Activated CD4-positive, alpha-beta T cell treated with anti-CD3 and anti-CD28 coated beads for 36 hours (primary cell): Measurements from ENCODE around the gene VCX2. TPM values are rescaled to one million over a fixed set of nuclear protein-coding genes. Genes with fewer than 3 reads are reported as not detected.
"Not testable (repeated sequence)": the region's sequence is repeated elsewhere in the genome, so short reads cannot be mapped to it uniquely, and the experiment has no call there.

Experiments
- ATAC-seq: fragments of 200-7000 bp; cut with Tn5 transposase; one replicate; pipeline ENCODE4 v1.10.0; 2021; ENCODE audit warnings: mild to moderate bottlenecking, moderate library complexity
- CTCF ChIA-PET: fragments of 350-600 bp; sonication (Branson Sonifier 250); formaldehyde crosslinking; loops from one replicate; lab custom pipeline; 2021; ENCODE audit warnings: antibody characterized with exemption; lab: Charles Lee
- POLR2A ChIA-PET: fragments of 350-600 bp; sonication (Branson Sonifier 250); formaldehyde crosslinking; loops from one replicate; lab custom pipeline; 2021; ENCODE audit warnings: antibody characterized with exemption, inconsistent platforms; lab: Charles Lee
- DNase-seq: peaks from one replicate; pipeline ENCODE4 v3.0.0-alpha.2; 2020
- H3K27ac Mint-ChIP-seq: one replicate; pipeline ENCODE4 v1.8.0; 2021; ENCODE audit warnings: mixed read lengths
- H3K27me3 Mint-ChIP-seq: one replicate; pipeline ENCODE4 v1.8.0; 2021; ENCODE audit warnings: mixed read lengths
- H3K36me3 Mint-ChIP-seq: one replicate; pipeline ENCODE4 v1.8.0; 2021; ENCODE audit warnings: low read depth, mixed read lengths
- H3K4me1 Mint-ChIP-seq: one replicate; pipeline ENCODE4 v1.8.0; 2021; ENCODE audit warnings: mixed read lengths
- H3K4me3 Mint-ChIP-seq: one replicate; pipeline ENCODE4 v1.8.0; 2021; ENCODE audit warnings: mild to moderate bottlenecking, moderate library complexity, mixed read lengths
- H3K9me3 Mint-ChIP-seq: one replicate; pipeline ENCODE4 v1.8.0; 2021; ENCODE audit warnings: low read depth, mixed read lengths
- intact Hi-C, 2 experiments: fragments of 100-400 bp; cut with DNase I in 1 of 2; cut with micrococcal nuclease in 1 of 2; formaldehyde crosslinking; loops; one replicate each; pipeline versions ENCODE4 v1.14.2 to v1.15.1; 2022 to 2024; cut with DNase I, micrococcal nuclease
- total RNA-seq, 2 experiments: library from RNA; stranded (reverse); gene quantifications; one replicate each; pipeline ENCODE4 v1.2.3, GENCODE V29; 2021

VCX2 gene
- total RNA-seq, 2 experiments from 2014 or later: not detected

DNA sequence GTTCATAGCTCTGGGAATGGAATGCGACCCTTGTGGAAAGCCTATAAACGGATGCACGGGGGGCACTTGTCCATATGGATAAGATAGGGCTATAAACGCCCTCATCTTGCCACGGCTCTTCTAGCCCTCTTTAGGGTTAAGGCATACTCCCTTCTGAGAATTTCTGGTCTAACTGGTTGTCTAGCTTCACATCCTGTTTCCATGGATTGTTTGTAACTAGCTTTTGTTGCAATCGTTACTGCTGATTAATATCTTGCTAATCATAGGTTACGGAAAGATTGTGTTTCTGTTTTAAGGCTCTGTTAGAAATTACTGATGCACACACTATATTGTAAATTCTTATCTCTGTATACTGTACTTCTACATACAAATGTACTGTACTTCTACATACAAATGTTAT is 17.1 kb downstream of the VCX2 start:
- CTCF ChIA-PET, H3K27ac Mint-ChIP-seq, DNase-seq, H3K4me3 Mint-ChIP-seq, H3K27me3 Mint-ChIP-seq, H3K36me3 Mint-ChIP-seq, POLR2A ChIA-PET, H3K4me1 Mint-ChIP-seq, intact Hi-C loops, ATAC-seq: not testable (repeated sequence)
- peaks cover 16% of the 10 kb centered on the region for H3K9me3 Mint-ChIP-seq

DNA sequence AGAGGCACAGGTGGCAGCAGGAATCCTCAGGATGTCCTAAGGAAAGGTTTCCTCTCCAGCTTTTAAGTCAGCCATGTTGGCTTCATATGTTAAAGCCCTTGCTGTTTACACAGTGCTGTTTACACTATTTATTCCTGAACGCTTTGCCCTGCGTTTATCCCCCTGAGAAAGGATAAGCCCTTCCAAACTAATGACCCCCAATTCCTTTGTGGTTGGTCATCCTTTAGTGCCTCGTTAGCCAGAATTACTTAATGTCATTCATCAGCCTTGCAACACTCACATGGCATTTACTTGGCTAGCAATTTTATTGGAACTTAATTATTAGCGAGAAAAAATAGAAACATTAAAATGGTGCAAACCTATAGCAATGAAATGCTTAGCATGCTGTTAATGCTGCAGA is 23.8 kb downstream of the VCX2 start:
- H3K36me3 Mint-ChIP-seq: no peaks in the 10 kb centered on the region
- intact Hi-C loops: no loop called here
- POLR2A ChIA-PET: no interaction called here
- CTCF ChIA-PET: no interaction called here
- ATAC-seq (no peak), DNase-seq (no peak)
- H3K4me3 Mint-ChIP-seq: no peak overlapping the region
- no peaks in the 10 kb centered on the region for H3K4me1 Mint-ChIP-seq
- no peaks in the 10 kb centered on the region for H3K27me3 Mint-ChIP-seq
- peaks cover 19% of the 10 kb centered on the region for H3K9me3 Mint-ChIP-seq
- H3K27ac Mint-ChIP-seq: no peak overlapping the region

DNA sequence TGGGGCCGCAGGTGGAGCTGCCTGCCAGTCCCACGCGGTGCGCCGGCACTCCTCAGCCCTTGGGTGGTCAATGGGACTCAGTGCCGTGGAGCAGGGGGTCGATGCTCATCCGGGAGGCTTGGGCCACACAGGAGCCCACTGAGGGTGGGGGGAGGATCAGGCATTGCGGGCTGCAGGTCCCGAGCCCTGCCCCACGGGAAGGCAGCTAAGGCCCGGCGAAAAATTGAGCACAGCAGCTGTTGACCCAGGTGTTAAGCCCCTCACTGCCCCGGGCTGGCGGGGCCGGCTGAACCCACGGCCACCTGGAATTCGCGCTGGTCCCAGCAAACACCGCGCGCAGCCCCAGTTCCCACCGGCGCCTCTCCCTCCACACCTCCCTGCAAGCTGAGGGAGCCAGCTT is 26.1 kb downstream of the VCX2 start:
- POLR2A ChIA-PET: no interaction called here
- Mint-ChIP-seq H3K4me1 (no peaks in the 10 kb centered on the region), H3K27ac (no peak overlapping the region), H3K4me3 (no peak overlapping the region), H3K36me3 (no peaks in the 10 kb centered on the region), H3K9me3 (peaks cover 10% of the 10 kb centered on the region), H3K27me3 (no peaks in the 10 kb centered on the region)
- ATAC-seq: no peak
- DNase-seq: no peak
- CTCF ChIA-PET: no interaction called here
- intact Hi-C loops: no loop called here

DNA sequence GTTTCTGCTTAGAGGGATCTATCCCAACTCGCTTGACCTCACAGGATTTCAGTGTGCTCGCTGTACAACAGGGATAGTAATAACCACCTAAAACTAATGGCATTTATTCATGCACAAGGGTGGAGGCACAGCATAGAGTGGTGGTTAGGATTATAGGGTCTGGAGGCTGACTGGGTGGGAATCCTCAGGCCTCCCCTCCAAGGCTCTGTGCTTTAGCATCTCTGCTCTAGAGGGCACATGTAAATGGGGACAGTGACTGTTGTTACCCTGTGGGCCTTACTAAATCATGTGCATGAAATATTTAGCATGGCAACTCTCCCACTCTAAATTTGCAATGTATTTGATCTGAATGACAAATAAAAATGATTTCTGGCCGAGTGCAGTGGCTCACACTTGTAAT is 29.2 kb downstream of the VCX2 start:
- Mint-ChIP-seq H3K27ac (no peak overlapping the region), H3K9me3 (peaks cover 7% of the 10 kb centered on the region), H3K36me3 (no peaks in the 10 kb centered on the region), H3K4me1 (no peaks in the 10 kb centered on the region), H3K27me3 (no peaks in the 10 kb centered on the region), H3K4me3 (no peak overlapping the region)
- DNase-seq: no peak
- intact Hi-C loops: no loop called here
- ChIA-PET POLR2A (no interaction called here), CTCF (no interaction called here)
- ATAC-seq: no peak

DNA sequence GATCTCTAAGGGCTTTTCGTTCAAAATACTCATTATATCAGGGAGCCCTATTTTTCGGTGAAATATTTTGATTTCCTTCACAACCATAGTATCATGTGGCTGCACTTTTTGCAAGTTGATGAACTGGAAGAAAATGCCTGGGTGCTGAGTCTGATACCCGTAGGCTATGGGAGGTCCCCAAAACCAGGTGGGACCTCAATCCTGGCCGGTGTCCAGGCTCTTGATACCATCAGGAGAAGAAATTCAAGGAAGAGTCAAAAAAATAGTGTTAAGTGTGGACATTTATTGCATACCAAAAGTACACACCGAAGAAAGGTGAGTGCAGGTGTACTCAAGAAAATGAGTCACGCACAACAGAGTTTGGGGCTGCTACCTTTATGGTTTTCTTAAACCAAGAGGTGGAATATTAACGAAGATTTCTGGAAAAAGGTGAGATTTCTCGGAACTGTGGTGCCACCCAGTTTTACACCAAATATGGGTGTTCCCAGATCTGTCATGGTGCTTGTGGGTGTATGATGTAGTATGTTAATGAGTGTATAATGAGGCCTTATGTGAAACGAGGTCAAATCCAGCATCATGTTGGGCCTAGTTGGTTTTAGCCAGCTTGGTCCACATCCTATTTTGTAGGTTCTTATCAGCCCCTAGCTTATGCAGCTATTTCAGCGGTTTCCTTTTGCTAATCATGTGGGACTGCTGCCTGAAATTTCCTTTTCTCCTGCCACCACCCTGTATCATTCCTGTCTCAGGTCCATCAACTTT is 29.9 kb downstream of the VCX2 start:
- intact Hi-C loops: no loop called here
- no peaks in the 10 kb centered on the region for H3K36me3 Mint-ChIP-seq
- H3K4me3 Mint-ChIP-seq: no peak overlapping the region
- POLR2A ChIA-PET: no interaction called here
- H3K9me3 Mint-ChIP-seq: peaks cover 7% of the 10 kb centered on the region
- no peaks in the 10 kb centered on the region for H3K27me3 Mint-ChIP-seq
- DNase-seq (no peak), ATAC-seq (no peak)
- no peak overlapping the region for H3K27ac Mint-ChIP-seq
- CTCF ChIA-PET: no interaction called here
- no peaks in the 10 kb centered on the region for H3K4me1 Mint-ChIP-seq

DNA sequence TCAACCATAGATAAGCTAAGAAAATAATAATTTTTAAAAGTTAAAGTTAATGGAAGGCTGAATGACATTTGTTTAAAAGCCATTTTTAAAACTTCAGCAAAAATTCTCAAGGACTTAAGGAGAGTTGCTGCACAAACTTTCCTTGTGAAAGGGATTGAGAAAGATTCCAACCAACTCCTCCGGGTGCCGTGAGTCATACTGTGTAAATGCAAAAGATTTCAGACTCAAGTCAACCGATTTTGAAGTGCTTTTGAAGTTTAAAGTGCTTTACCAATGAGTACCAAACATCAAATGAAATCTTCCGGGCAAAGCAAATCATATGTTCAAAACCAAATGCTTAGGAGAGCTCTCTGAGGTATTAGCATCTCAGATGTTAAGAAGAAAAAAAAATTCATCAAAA is 31.4 kb downstream of the VCX2 start:
- POLR2A ChIA-PET: no interaction called here
- H3K9me3 Mint-ChIP-seq: peaks cover 7% of the 10 kb centered on the region
- intact Hi-C loops: no loop called here

DNA sequence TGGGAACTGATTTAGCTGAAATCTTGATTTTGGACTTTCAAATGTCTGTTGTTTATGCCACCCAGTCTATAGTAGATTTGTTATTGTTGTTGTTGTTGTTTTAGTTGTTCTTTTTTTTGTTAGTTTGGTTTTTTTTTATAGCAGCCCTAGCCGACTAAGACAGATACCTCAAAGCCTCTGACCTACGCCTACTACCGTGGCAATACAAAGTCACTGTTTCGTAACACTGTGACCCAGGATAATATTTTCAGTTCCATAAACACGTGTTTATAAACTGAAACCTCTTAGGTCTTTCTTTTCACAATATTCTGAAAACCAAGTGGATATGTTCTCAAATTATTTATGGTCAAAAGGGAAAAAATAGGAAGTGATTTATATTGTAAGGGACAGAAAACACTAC is 32.8 kb downstream of the VCX2 start:
- DNase-seq (no peak), ATAC-seq (no peak)
- Mint-ChIP-seq H3K9me3 (peaks cover 2% of the 10 kb centered on the region), H3K4me1 (no peaks in the 10 kb centered on the region), H3K36me3 (no peaks in the 10 kb centered on the region), H3K4me3 (no peak overlapping the region), H3K27me3 (no peaks in the 10 kb centered on the region), H3K27ac (no peak overlapping the region)
- intact Hi-C loops: no loop called here
- CTCF ChIA-PET: no interaction called here
- POLR2A ChIA-PET: no interaction called here

More for the DNA sequence above, 31.4 kb downstream of the VCX2 start:
- Mint-ChIP-seq H3K36me3 (no peaks in the 10 kb centered on the region), H3K27ac (no peak overlapping the region), H3K4me1 (no peaks in the 10 kb centered on the region), H3K27me3 (no peaks in the 10 kb centered on the region), H3K4me3 (no peak overlapping the region)
- CTCF ChIA-PET: interaction anchor here (0.6 kb wide), 1 partner anchor 101 kb away, joined by 3 read pairs; no protein-coding TSS in a partner anchor
- no peak for DNase-seq
- ATAC-seq: no peak

DNA sequence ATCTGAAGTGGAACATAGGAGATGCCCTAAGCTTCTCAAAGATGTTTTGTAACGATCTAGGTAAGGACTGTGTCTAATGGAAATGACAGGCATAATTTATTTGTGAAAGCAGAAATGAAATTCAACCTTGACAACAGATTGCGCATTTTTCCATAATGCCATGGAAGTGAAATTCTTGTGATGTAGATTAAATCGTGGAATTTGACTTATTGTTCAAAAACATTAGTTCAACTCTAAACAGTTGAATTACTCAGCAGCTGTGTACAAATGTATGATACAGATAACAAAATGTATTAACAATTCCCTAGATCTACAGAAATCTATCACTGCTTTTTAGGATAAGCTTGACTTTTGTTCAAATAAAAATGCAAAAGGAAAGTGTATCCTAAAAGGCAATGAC is 44.4 kb downstream of the VCX2 start:
- ATAC-seq (no peak), DNase-seq (no peak)
- H3K36me3 Mint-ChIP-seq: no peaks in the 10 kb centered on the region
- no peaks in the 10 kb centered on the region for H3K4me1 Mint-ChIP-seq
- ChIA-PET CTCF (no interaction called here), POLR2A (no interaction called here)
- no peak overlapping the region for H3K4me3 Mint-ChIP-seq
- no peak overlapping the region for H3K27ac Mint-ChIP-seq
- intact Hi-C loops: no loop called here
- no peaks in the 10 kb centered on the region for H3K27me3 Mint-ChIP-seq
- peaks cover 2% of the 10 kb centered on the region for H3K9me3 Mint-ChIP-seq

DNA sequence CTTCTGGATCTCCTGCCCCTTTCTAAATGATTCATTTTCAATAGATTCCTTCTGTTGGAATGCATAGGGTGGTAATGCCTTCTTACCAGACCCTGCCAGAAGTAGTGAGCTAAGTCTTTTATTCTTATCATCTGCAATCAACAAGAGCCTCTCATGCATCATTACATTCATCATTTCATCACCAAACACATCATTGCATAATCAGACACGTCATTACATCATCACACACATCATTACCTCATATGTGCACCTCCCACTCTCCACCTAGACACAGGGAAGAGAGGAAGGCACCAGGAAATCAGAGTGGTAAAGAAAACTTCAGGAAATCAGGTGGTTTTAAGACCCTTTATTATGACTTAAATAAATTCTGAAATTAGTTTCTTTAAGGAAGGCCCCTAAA is 45.0 kb downstream of the VCX2 start:
- ChIA-PET CTCF (interaction anchor here (0.7 kb wide), 1 partner anchor 1893 kb away, joined by 3 read pairs; no protein-coding TSS in a partner anchor), POLR2A (no interaction called here)
- DNase-seq (no peak), ATAC-seq (no peak)
- no peaks in the 10 kb centered on the region for H3K27me3 Mint-ChIP-seq
- H3K27ac Mint-ChIP-seq: no peak overlapping the region
- no peaks in the 10 kb centered on the region for H3K4me1 Mint-ChIP-seq
- H3K36me3 Mint-ChIP-seq: no peaks in the 10 kb centered on the region
- H3K9me3 Mint-ChIP-seq: peaks cover 2% of the 10 kb centered on the region
- no peak overlapping the region for H3K4me3 Mint-ChIP-seq
- intact Hi-C loops: no loop called here

DNA sequence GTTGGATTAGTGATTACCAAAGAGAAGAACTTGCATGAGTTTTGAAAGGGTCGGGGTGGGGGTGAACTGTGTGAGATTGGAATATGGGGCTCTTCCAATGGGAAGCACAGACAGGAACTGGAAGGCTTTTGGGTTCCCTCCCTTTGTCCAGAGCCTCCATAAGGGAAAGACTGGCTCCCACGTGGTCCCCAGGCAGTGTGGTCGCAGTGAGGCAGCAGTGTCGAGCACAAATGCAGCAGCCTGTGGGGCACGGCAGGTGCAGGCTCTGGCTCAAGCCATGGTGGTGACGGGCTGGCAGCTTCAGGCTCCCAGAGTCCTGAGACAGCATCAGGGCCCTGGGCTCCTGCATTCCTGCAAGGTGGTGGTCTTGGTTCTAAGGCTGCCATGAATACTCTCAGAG is 45.5 kb downstream of the VCX2 start:
- ChIA-PET POLR2A (no interaction called here), CTCF (interaction anchor here (0.7 kb wide), 1 partner anchor 1893 kb away, joined by 3 read pairs; no protein-coding TSS in a partner anchor)
- no peak overlapping the region for H3K27ac Mint-ChIP-seq
- intact Hi-C loops: no loop called here
- no peaks in the 10 kb centered on the region for H3K27me3 Mint-ChIP-seq
- no peaks in the 10 kb centered on the region for H3K36me3 Mint-ChIP-seq
- no peak for ATAC-seq
- no peaks in the 10 kb centered on the region for H3K4me1 Mint-ChIP-seq
- no peak for DNase-seq
- no peak overlapping the region for H3K4me3 Mint-ChIP-seq
- peaks cover 2% of the 10 kb centered on the region for H3K9me3 Mint-ChIP-seq

DNA sequence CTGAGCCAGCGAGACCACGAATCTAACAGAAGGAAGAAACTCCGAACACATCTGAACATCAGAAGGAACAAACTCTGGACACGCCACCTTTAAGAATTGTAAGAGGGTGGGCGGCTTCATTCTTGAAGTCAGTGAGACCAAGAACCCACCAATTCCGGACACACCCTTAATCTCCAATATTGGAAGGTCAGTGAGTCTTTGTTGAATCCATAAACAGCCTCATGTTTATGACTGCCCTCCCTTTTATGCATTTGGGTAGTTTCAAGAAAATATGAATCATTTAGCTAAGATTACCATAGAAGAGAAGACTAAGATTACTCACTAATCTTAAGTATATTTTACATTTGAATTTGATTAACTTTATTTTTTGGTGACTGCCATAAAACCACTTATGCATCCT is 48.5 kb downstream of the VCX2 start:
- ChIA-PET POLR2A (no interaction called here), CTCF (no interaction called here)
- Mint-ChIP-seq H3K36me3 (no peaks in the 10 kb centered on the region), H3K27me3 (no peaks in the 10 kb centered on the region), H3K9me3 (no peaks in the 10 kb centered on the region), H3K4me3 (no peak overlapping the region), H3K4me1 (no peaks in the 10 kb centered on the region), H3K27ac (no peak overlapping the region)
- intact Hi-C loops: no loop called here
- ATAC-seq (no peak), DNase-seq (no peak)

DNA sequence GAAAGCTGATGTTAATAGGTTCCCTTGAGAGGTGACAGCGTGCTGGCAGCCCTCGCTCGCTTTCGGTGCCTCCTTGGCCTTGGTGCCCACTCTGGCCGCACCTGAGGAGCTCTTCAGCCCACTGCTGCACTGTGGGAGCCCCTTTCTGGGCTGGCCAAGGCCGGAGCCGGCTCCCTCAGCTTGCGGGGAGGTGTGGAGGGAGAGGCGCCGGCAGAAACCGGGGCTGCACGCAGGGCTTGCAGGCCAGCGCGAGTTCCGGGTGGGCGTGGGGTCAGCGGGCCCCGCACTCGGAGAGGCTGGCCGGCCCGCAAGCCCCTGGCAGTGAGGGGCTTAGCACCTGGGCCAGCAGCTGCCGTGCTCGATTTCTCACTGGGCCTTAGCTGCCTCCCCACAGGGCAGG is 49.7 kb downstream of the VCX2 start:
- DNase-seq, POLR2A ChIA-PET, ATAC-seq, H3K27ac Mint-ChIP-seq, intact Hi-C loops, H3K27me3 Mint-ChIP-seq, H3K4me1 Mint-ChIP-seq, H3K36me3 Mint-ChIP-seq, H3K9me3 Mint-ChIP-seq, H3K4me3 Mint-ChIP-seq: not testable (repeated sequence)
- CTCF ChIA-PET: interaction anchor here (0.6 kb wide), 1 partner anchor 90 kb away, joined by 3 read pairs; no protein-coding TSS in a partner anchor
